NB4 (cell line): Measurements from ENCODE around the gene PIK3AP1.

Source experiments
- DNase-seq: peaks from one replicate; pipeline ENCODE4 v3.0.0; 2010; ENCODE audit warnings: low read depth
- H3K4me3 ChIP-seq: one replicate; pipeline ENCODE4 v1.5.1; 2011; ENCODE audit warnings: mild to moderate bottlenecking, low read depth, low read length, moderate library complexity
- MAX ChIP-seq: IDR thresholded peaks from 2 replicates; pipeline ENCODE4 v1.6.1; 2011; ENCODE audit warnings: low read depth, low read length
- MYC ChIP-seq: IDR thresholded peaks from 2 replicates; pipeline ENCODE4 v1.6.1; 2011; ENCODE audit warnings: low read depth, low read length
- POLR2A ChIP-seq: IDR thresholded peaks from 2 replicates; pipeline ENCODE4 v1.6.1; 2011; ENCODE audit warnings: mild to moderate bottlenecking; ENCODE audit not compliant: insufficient read length; ENCODE audit errors: extremely low read depth
- TF ChIP-seq, protein P1 (sequence below): IDR thresholded peaks from one replicate; pipeline ENCODE4 v1.5.1; 2012; ENCODE audit warnings: low read depth, low read length

Gene PIK3AP1

GRCh38 chr10:96591946-96592345 lies 128.4 kb downstream of the PIK3AP1 start:
- DNase-seq, result peak; percentile 18
- TF ChIP-seq MAX (no peak), POLR2A (no peak), MYC (no peak)
- TF ChIP-seq, protein P1, sequence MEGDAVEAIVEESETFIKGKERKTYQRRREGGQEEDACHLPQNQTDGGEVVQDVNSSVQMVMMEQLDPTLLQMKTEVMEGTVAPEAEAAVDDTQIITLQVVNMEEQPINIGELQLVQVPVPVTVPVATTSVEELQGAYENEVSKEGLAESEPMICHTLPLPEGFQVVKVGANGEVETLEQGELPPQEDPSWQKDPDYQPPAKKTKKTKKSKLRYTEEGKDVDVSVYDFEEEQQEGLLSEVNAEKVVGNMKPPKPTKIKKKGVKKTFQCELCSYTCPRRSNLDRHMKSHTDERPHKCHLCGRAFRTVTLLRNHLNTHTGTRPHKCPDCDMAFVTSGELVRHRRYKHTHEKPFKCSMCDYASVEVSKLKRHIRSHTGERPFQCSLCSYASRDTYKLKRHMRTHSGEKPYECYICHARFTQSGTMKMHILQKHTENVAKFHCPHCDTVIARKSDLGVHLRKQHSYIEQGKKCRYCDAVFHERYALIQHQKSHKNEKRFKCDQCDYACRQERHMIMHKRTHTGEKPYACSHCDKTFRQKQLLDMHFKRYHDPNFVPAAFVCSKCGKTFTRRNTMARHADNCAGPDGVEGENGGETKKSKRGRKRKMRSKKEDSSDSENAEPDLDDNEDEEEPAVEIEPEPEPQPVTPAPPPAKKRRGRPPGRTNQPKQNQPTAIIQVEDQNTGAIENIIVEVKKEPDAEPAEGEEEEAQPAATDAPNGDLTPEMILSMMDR, result no peak
- H3K4me3 ChIP-seq, result no peak overlapping the region

DNA sequence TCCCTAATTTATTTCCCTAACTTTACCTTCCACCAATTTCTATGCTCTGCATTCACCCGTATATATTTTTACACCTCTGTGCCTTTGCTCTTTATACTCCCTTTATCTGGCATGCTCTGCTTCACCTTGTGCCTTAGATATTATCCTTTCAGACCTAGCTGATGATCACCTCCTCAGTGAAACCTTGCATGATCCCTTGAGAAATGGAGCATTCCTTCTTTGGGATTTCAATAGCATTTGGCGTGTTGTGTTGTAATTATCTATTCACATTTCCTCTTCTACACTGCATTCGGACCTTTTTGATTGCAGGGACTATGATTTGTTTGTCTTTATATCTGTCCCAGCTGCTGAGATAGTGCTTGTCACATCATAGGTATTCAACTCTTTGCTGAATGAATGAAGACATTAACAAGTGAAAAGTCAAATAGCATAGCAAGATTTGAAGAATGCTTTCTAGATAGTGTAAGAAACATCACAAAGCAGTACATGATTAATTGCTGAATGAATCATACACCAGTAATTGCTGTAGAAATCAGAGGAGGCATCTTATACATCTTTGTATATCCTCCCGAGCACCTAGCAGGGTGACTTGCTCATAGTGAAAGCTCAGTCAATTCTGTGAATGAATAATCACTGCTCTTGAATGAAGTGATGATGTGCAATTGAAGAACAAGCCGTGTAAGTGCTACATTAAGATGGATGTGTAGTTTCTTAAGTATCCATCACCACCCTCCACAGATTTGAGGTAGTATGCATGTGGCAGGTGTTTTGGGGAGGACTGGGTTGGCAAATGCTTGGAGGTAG lies 131.5 kb downstream of the PIK3AP1 start:
- TF ChIP-seq, protein P1, result no peak
- TF ChIP-seq MAX (no peak), MYC (no peak), POLR2A (no peak)
- DNase-seq, result no peak
- H3K4me3 ChIP-seq, result no peak overlapping the region

DNA sequence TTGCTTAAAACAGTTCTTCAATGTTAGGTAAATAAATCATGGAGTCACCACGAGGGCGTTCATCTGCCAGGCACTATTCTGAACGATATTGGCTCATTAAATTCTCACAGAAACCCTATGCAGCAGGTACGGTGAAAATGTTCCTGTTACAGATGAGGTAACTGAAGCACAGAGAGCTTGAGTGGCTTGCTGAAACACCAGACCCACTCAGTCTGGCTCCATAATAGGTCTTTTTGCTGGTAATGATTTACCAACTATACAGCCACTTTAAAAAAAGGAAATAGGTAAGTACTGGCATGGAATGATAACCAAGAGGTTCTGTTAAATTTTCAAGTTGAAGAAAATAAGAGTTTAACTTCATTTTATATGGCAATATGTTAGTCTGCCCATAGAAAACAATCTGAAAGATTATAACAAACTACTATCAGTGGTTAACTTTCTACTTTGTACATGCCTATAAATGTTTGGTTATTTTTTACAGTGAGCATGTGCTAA lies 132.2 kb downstream of the PIK3AP1 start:
- peak; percentile 17 for DNase-seq
- TF ChIP-seq MYC (no peak), POLR2A (no peak), MAX (no peak)
- TF ChIP-seq, protein P1, result no peak
- peak overlapping the region; percentile 82 for H3K4me3 ChIP-seq

DNA sequence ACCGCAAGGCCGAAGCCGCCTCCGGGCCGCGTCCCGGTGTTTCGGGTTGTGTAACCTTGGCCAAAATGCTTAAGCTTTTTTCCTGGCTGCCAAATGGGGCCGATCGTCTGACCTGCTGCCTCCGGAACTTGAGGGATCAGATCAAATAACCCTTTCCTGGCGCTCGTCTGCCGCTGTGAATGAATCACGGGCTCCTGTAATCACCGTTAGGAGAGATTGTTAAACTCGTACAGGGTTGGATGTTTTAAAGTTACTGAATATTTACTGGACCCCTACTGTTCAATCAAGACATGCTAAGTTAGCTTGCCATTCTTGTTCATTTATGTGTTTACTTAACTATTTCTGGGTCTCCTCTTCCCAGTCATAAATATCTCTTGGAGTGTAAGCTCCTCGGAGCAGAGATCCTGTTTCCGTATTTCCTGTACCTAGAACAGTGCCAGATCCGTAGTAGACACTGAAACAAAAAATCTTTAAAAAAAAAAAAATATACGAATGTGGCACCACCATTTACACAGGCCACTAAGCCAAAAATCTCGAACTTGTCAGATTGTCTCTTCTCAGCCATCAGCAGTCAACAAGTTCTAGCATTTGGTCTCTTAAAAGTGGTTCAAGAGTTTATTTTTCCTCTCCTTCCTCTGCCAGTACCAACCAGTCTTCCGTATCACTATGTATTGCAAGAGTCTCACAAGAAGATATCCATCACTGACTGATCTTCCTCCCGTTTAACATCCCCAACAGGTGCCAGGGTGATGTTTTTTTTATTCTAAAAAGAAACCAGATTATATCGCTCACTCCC lies 132.9 kb downstream of the PIK3AP1 start:
- DNase-seq, result no peak
- H3K4me3 ChIP-seq, result peak overlapping the region; percentile 82
- TF ChIP-seq, protein P1, result no peak
- TF ChIP-seq MAX (no peak), MYC (no peak), POLR2A (no peak)

GRCh38 chr10:96586419-96587263 lies 133.7 kb downstream of the PIK3AP1 start, which contains the start of gene TM9SF3:
Gene TM9SF3 (minus strand): TSS chr10:96587012. CDS start chr10:96586835, 177 bp downstream.
- peak; percentile 64 for TF ChIP-seq MAX
- peak; percentile 55 for TF ChIP-seq MYC
- TF ChIP-seq POLR2A, result peak; percentile 93
- TF ChIP-seq, protein P1, result no peak
- peak within 1 kb of the TSS; percentile 94 for H3K4me3 ChIP-seq
- peak; percentile 95 for DNase-seq
